DND-41 (cell line): ENCODE results near the gene ZNF488.

Source experiments
- ATAC-seq: fragments of 200-7000 bp; cut with Tn5 transposase; 3 replicates; pipeline ENCODE4 v1.9.1; 2021; ENCODE audit warnings: low read depth; ENCODE audit not compliant: insufficient read depth
- DNase-seq: peaks from one replicate; pipeline ENCODE4 v3.0.0-alpha.2; 2020
- H2AFZ ChIP-seq: 2 replicates; pipeline ENCODE4 v1.6.0; 2012; ENCODE audit warnings: low read depth, low read length
- H3K27ac ChIP-seq: 2 replicates; pipeline ENCODE4 v1.5.1; 2012; ENCODE audit warnings: low read length, inconsistent platforms
- H3K27me3 ChIP-seq: fragments of 200-600 bp; sonication (generic); 2 replicates; pipeline ENCODE4 v1.6.0; 2012; ENCODE audit warnings: low read length, mild to moderate bottlenecking, inconsistent platforms; ENCODE audit not compliant: insufficient read depth, poor library complexity
- H3K36me3 ChIP-seq: 2 replicates; pipeline ENCODE4 v1.5.1; 2012; ENCODE audit warnings: low read length, inconsistent platforms; ENCODE audit not compliant: insufficient read depth
- H3K4me1 ChIP-seq: 2 replicates; pipeline ENCODE4 v1.5.1; 2012; ENCODE audit warnings: mild to moderate bottlenecking, low read length; ENCODE audit not compliant: insufficient read depth
- H3K4me2 ChIP-seq: 2 replicates; pipeline ENCODE4 v1.6.0; 2012; ENCODE audit warnings: mild to moderate bottlenecking, moderate library complexity, low read length, inconsistent platforms; ENCODE audit not compliant: insufficient read depth
- H3K4me3 ChIP-seq, 2 experiments: fragments of 200-600 bp in 1 of 2; shearing (Covaris generic) in 1 of 2; 2 replicates each; pipeline ENCODE4 v1.5.1; 2012 to 2016; ENCODE audit warnings: inconsistent platforms in 2 of 2, low read length in 2 of 2, mild to moderate bottlenecking in 2 of 2, low read depth in 1 of 2, moderate library complexity in 1 of 2
- H3K79me2 ChIP-seq: 2 replicates; pipeline ENCODE4 v1.6.0; 2012; ENCODE audit warnings: low read length, inconsistent platforms; ENCODE audit not compliant: insufficient read depth
- H3K9ac ChIP-seq: 2 replicates; pipeline ENCODE4 v1.6.0; 2012; ENCODE audit warnings: low read depth, mild to moderate bottlenecking, inconsistent platforms, low read length, moderate library complexity
- H3K9me3 ChIP-seq: 2 replicates; pipeline ENCODE4 v1.5.1; 2012; ENCODE audit warnings: low read length, moderate library complexity, mild to moderate bottlenecking, inconsistent platforms; ENCODE audit not compliant: insufficient read depth, severe bottlenecking
- H4K20me1 ChIP-seq: 2 replicates; pipeline ENCODE4 v1.6.0; 2012; ENCODE audit warnings: low read length; ENCODE audit not compliant: insufficient read depth
- EZH2 ChIP-seq: IDR thresholded peaks from 3 replicates; pipeline ENCODE4 v1.6.1; 2012; ENCODE audit warnings: borderline replicate concordance, low read depth, mild to moderate bottlenecking, moderate library complexity, low read length, inconsistent platforms; ENCODE audit not compliant: severe bottlenecking
- TF ChIP-seq, protein P1 (sequence below): IDR thresholded peaks from 2 replicates; pipeline ENCODE4 v1.5.1; 2012; ENCODE audit warnings: borderline replicate concordance, low read length, moderate library complexity, mild to moderate bottlenecking; ENCODE audit not compliant: poor library complexity, severe bottlenecking; ENCODE audit errors: extremely low read depth

The ZNF488 gene

DNA sequence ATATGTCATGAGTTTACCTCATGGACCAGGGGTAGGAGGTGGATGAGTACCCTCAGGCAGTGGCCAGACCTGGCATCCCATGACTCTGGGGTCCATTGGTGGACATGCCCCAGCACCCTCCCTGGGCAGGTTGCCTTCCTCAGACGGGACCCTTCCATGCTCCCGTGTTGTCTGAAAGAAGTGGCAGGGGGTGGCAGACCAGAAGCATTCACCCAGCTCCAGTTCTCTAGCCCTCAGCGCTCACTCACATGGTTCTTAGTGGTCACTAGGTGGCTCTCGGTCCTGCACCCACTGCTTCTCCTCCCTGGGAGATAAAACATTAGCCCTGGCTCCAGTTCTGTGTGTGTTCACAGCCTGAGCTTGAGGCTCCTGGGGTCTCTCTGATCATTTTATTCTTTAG lies 29.9 kb downstream of the ZNF488 start:
- Histone ChIP-seq H2AFZ (no peak overlapping the region), H3K4me1 (no peaks in the 10 kb centered on the region)
- no peak for DNase-seq

DNA sequence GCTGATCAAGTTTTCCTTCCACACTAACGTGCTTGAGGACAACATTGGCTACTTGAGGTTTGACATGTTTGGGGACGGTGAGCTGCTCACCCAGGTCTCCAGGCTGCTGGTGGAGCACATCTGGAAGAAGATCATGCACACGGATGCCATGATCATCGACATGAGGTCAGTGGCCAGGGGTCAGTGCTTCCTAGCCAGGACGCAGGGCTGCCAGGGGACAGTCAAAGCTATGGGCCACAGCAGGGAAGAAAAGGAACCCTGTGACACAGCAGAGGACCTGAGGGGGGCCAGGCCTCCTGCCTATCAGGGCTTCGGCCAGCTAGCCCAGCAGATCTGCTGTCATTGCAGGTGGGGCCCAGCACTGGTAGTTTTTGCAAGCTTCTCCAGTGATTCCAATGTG lies 30.7 kb downstream of the ZNF488 start:
- no peak overlapping the region for H3K4me3 ChIP-seq
- H3K9ac ChIP-seq, result no peak overlapping the region
- no peaks in the 10 kb centered on the region for H3K9me3 ChIP-seq
- no peak for DNase-seq
- H3K27ac ChIP-seq, result no peak overlapping the region
- H4K20me1 ChIP-seq, result 0 out of 2 replicates have a peak, but pooled peaks cover 4% of the 10 kb centered on the region
- no peaks in the 10 kb centered on the region for H3K36me3 ChIP-seq
- no peak for ATAC-seq
- no peak overlapping the region for H2AFZ ChIP-seq
- H3K79me2 ChIP-seq, result no peaks in the 10 kb centered on the region
- H3K4me1 ChIP-seq, result no peaks in the 10 kb centered on the region
- no peak overlapping the region for H3K4me2 ChIP-seq
- H3K27me3 ChIP-seq, result peaks cover 9% of the 10 kb centered on the region
- TF ChIP-seq, protein P1, sequence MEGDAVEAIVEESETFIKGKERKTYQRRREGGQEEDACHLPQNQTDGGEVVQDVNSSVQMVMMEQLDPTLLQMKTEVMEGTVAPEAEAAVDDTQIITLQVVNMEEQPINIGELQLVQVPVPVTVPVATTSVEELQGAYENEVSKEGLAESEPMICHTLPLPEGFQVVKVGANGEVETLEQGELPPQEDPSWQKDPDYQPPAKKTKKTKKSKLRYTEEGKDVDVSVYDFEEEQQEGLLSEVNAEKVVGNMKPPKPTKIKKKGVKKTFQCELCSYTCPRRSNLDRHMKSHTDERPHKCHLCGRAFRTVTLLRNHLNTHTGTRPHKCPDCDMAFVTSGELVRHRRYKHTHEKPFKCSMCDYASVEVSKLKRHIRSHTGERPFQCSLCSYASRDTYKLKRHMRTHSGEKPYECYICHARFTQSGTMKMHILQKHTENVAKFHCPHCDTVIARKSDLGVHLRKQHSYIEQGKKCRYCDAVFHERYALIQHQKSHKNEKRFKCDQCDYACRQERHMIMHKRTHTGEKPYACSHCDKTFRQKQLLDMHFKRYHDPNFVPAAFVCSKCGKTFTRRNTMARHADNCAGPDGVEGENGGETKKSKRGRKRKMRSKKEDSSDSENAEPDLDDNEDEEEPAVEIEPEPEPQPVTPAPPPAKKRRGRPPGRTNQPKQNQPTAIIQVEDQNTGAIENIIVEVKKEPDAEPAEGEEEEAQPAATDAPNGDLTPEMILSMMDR, result no peak
- TF ChIP-seq EZH2, result no peak

More for the DNA sequence above, 29.9 kb downstream of the ZNF488 start:
- Histone ChIP-seq H3K9me3 (no peaks in the 10 kb centered on the region), H3K79me2 (no peaks in the 10 kb centered on the region), H3K9ac (no peak overlapping the region), H4K20me1 (0 out of 2 replicates have a peak, but pooled peaks cover 4% of the 10 kb centered on the region), H3K27ac (no peak overlapping the region), H3K4me3 (no peak overlapping the region), H3K27me3 (peaks cover 7% of the 10 kb centered on the region), H3K36me3 (no peaks in the 10 kb centered on the region), H3K4me2 (no peak overlapping the region)
- TF ChIP-seq EZH2, result no peak
- TF ChIP-seq, protein P1, result no peak
- ATAC-seq, result no peak

DNA sequence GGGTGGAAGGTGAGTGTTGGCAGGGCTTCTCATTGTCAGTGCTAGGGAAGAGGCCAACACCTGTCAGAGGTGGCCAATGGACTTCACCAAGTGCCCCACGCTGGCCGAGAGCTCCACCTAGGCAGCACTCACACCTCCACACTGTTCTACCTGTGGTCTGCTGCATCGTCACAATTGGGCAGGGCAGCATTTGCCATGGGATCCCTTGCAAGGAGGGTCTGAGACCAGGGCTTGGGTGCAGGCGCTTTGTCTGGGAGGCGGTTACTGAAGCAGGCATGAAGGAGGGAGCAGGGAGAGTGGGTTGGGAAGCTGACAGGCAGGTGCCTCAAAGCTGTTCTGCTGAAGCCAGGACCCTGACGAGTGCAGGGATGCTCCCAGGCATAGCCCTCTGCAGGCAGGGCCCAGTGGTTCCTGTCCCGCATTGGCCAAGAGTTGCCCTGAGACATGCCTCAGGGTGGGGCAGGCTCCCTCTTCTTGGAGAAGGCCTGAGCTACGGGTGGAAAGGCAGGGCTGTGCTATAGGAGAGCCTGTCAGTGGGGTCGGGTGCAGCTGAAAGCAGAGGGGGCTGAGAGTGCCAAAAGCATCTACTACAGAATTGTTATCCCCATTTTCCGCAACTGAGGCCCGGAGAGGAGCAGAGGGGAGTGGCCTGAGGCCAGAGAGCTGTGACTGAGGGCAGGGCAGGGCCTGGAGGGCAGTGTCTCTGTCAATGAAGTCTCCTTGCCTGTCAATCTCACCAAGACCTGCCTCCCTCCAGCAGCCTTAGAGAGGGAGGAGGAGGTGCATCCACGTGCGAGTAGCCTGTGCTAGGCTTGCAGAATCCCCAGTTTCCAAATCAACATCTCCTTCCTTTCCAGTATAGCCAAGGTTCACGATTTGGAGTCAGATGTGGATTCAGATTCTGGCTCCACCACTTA lies 31.9 kb downstream of the ZNF488 start:
- Histone ChIP-seq H3K9me3 (no peaks in the 10 kb centered on the region), H3K4me2 (no peak overlapping the region), H2AFZ (no peak overlapping the region), H3K27me3 (peaks cover 14% of the 10 kb centered on the region), H3K9ac (no peak overlapping the region), H3K36me3 (no peaks in the 10 kb centered on the region), H4K20me1 (0 out of 2 replicates have a peak, but pooled peaks cover 4% of the 10 kb centered on the region), H3K4me3 (no peak overlapping the region), H3K4me1 (no peaks in the 10 kb centered on the region), H3K79me2 (no peaks in the 10 kb centered on the region), H3K27ac (no peak overlapping the region)
- ATAC-seq (no peak), DNase-seq (no peak)
- TF ChIP-seq EZH2, result no peak
- TF ChIP-seq, protein P1, result no peak
